HepG2 (cell line): Measurements from ENCODE around the gene C11orf86. TPM values are rescaled to one million over a fixed set of nuclear protein-coding genes. Genes with fewer than 3 reads are reported as not detected.

ENCODE experiments used
- ATAC-seq: fragments of 200-7000 bp; cut with Tn5 transposase; 3 replicates; pipeline ENCODE4 v1.9.1; 2020; ENCODE audit warnings: mild to moderate bottlenecking, moderate library complexity
- BruUV-seq: library from RNA; stranded (reverse); fragments of 400-500 nt; replicated peaks from 2 replicates; lab custom pipeline; 2021; lab: Mats Ljungman, UMichigan
- CTCF ChIA-PET: fragments of 300-600 bp; formaldehyde crosslinking; extraction: SDS; loops from one replicate; lab custom pipeline; 2021; ENCODE audit warnings: low total read pairs, inconsistent platforms, low intra/inter-chr PET ratio; lab: Yijun Ruan, JAX
- POLR2A ChIA-PET: fragments of 350-600 bp; sonication (Branson Sonifier 250); formaldehyde crosslinking; loops from one replicate; lab custom pipeline; 2020; ENCODE audit warnings: antibody characterized with exemption, inconsistent platforms; lab: Yijun Ruan, JAX
- DNase-seq: peaks from one replicate; pipeline ENCODE4 v3.0.0-alpha.2; 2015; ENCODE audit warnings: low spot score
- FAIRE-seq: peaks from 3 replicates; lab custom pipeline; 2011; peaks lifted over from hg19 to GRCh38; lab: Jason Lieb, UNC
- H2AFZ ChIP-seq: one replicate; pipeline ENCODE4 v1.6.1; 2011; ENCODE audit warnings: low read length, inconsistent platforms
- H3K27ac ChIP-seq: fragments of 300-600 bp; 3 replicates; pipeline ENCODE4 v1.8.0; 2011; ENCODE audit warnings: mixed run types, mild to moderate bottlenecking, mixed read lengths, low read length, inconsistent platforms; ENCODE audit not compliant: insufficient read depth; ENCODE audit errors: extremely low read length
- H3K27me3 ChIP-seq, 2 experiments: fragments of 200-600 bp in 1 of 2; 2 replicates in 1 of 2; 3 replicates in 1 of 2; pipeline versions ENCODE4 v1.6.0 to v1.8.0; 2011; ENCODE audit warnings: low read length in 2 of 2, mild to moderate bottlenecking in 2 of 2, moderate library complexity in 2 of 2, inconsistent platforms in 1 of 2; ENCODE audit not compliant: insufficient read depth in 2 of 2, control insufficient read depth in 1 of 2
- H3K36me3 ChIP-seq, 2 experiments: fragments of 200-600 bp in 1 of 2; replicated peaks in 1 of 2; 2 replicates in 1 of 2; 3 replicates in 1 of 2; pipeline versions ENCODE4 v1.5.1 to v1.8.0; 2011; ENCODE audit warnings: low read length in 2 of 2, inconsistent platforms in 1 of 2; ENCODE audit not compliant: insufficient read depth in 2 of 2, control insufficient read depth in 1 of 2
- H3K4me1 ChIP-seq: 2 replicates; pipeline ENCODE4 v1.5.1; 2012; ENCODE audit warnings: low read length, inconsistent platforms; ENCODE audit not compliant: insufficient read depth
- H3K4me2 ChIP-seq: 2 replicates; pipeline ENCODE4 v1.6.0; 2011; ENCODE audit warnings: low read depth, low read length, inconsistent platforms
- H3K4me3 ChIP-seq, 3 experiments: fragments of 200-600 bp in 1 of 3; sonication (generic), shearing (Covaris generic) in 1 of 3; replicated peaks in 1 of 3; 2 replicates each; pipeline ENCODE4 v1.5.1; 2011 to 2016; ENCODE audit warnings: low read length in 3 of 3, inconsistent platforms in 2 of 3, low read depth in 2 of 3, mild to moderate bottlenecking in 2 of 3, control low read depth in 1 of 3, mixed read lengths in 1 of 3; ENCODE audit not compliant: insufficient read depth in 1 of 3
- H3K79me2 ChIP-seq: one replicate; pipeline ENCODE4 v1.6.1; 2011; ENCODE audit warnings: low read length, inconsistent platforms; ENCODE audit not compliant: insufficient read depth
- H3K9ac ChIP-seq: 2 replicates; pipeline ENCODE4 v1.6.0; 2011; ENCODE audit warnings: mild to moderate bottlenecking, low read depth, low read length, inconsistent platforms; ENCODE audit not compliant: insufficient read depth
- H3K9me3 ChIP-seq: 2 replicates; pipeline ENCODE4 v1.5.1; 2012; ENCODE audit warnings: mild to moderate bottlenecking, low read length
- H4K20me1 ChIP-seq: 2 replicates; pipeline ENCODE4 v1.6.0; 2011; ENCODE audit warnings: inconsistent platforms, mild to moderate bottlenecking, low read length, moderate library complexity; ENCODE audit not compliant: insufficient read depth
- BRD4 ChIP-seq: sonication (generic); formaldehyde crosslinking; IDR thresholded peaks from 2 replicates; pipeline ENCODE4 v1.4.0; 2020; ENCODE audit warnings: missing genetic modification reagents
- BRF2 ChIP-seq: sonication (generic); formaldehyde crosslinking; IDR thresholded peaks from 2 replicates; pipeline ENCODE4 v1.8.1; 2022; ENCODE audit warnings: mild to moderate bottlenecking, missing genetic modification reagents
- CHCHD3 ChIP-seq: sonication (generic); formaldehyde crosslinking; IDR thresholded peaks from 2 replicates; pipeline ENCODE4 v1.8.0; 2022; ENCODE audit warnings: mild to moderate bottlenecking, missing genetic modification reagents, moderate library complexity
- FOXP1 ChIP-seq, 2 experiments: fragments of 450-650 bp in 1 of 2; IDR thresholded peaks; 2 replicates each; pipeline ENCODE4 v1.6.1; 2017 to 2018; ENCODE audit warnings: antibody characterized with exemption in 1 of 2
- JDP2 ChIP-seq: sonication (generic); formaldehyde crosslinking; IDR thresholded peaks from 2 replicates; pipeline ENCODE4 v1.8.1; 2022; ENCODE audit warnings: missing genetic modification reagents, borderline replicate concordance
- PAWR ChIP-seq: sonication (generic); formaldehyde crosslinking; IDR thresholded peaks from 2 replicates; pipeline ENCODE4 v1.4.0; 2020; ENCODE audit warnings: missing genetic modification reagents, mild to moderate bottlenecking, borderline replicate concordance
- RFX3 ChIP-seq: IDR thresholded peaks from 2 replicates; pipeline ENCODE4 v1.6.1; 2016; ENCODE audit warnings: missing biosample characterization, missing genetic modification reagents
- RFXAP ChIP-seq: sonication (generic); formaldehyde crosslinking; IDR thresholded peaks from 2 replicates; pipeline ENCODE4 v1.4.0; 2020; ENCODE audit warnings: missing genetic modification reagents, borderline replicate concordance
- SP140L ChIP-seq: sonication (generic); formaldehyde crosslinking; IDR thresholded peaks from 2 replicates; pipeline ENCODE4 v1.4.0; 2020; ENCODE audit warnings: missing genetic modification reagents, borderline replicate concordance
- SSRP1 ChIP-seq: IDR thresholded peaks from 2 replicates; pipeline ENCODE4 v1.6.1; 2016; ENCODE audit warnings: control low read depth
- THYN1 ChIP-seq: sonication (generic); formaldehyde crosslinking; IDR thresholded peaks from 2 replicates; pipeline ENCODE4 v1.8.1; 2023; ENCODE audit warnings: low read depth, mild to moderate bottlenecking, moderate library complexity, missing genetic modification reagents, borderline replicate concordance
- ZHX2 ChIP-seq, 2 experiments: sonication (generic) in 1 of 2; formaldehyde crosslinking in 1 of 2; IDR thresholded peaks; 2 replicates each; pipeline versions ENCODE4 v1.6.1 to v1.9.0; 2014 to 2022; ENCODE audit warnings: antibody characterized with exemption in 1 of 2, borderline replicate concordance in 1 of 2, inconsistent platforms in 1 of 2, low read depth in 1 of 2, missing genetic modification reagents in 1 of 2
- ZNF512 ChIP-seq: sonication (generic); formaldehyde crosslinking; IDR thresholded peaks from 2 replicates; pipeline ENCODE4 v1.4.0; 2020; ENCODE audit warnings: mild to moderate bottlenecking, missing genetic modification reagents
- ZNF558 ChIP-seq: sonication (generic); formaldehyde crosslinking; IDR thresholded peaks from 2 replicates; pipeline ENCODE4 v1.9.0; 2022; ENCODE audit warnings: mild to moderate bottlenecking, missing genetic modification reagents, borderline replicate concordance
- ZNF883 ChIP-seq: sonication (generic); formaldehyde crosslinking; IDR thresholded peaks from 2 replicates; pipeline ENCODE4 v1.5.1; 2020; ENCODE audit warnings: mild to moderate bottlenecking, missing genetic modification reagents; ENCODE audit errors: not compliant biosample characterization
- WGBS: methylation state at CpG from one replicate; pipeline ENCODE4 v1.1.6; 2017; ENCODE audit warnings: low lambda C conversion rate; 5-methylcytosine and 5-hydroxymethylcytosine counted together
- in situ Hi-C: cut with HindIII; loops from 2 replicates; pipeline ENCODE4 v1.10.0; 2017; ENCODE audit warnings: low pct_unique_long_range_greater_than_20kb; ENCODE audit not compliant: extremely low pct_ligation_motif_present
- intact Hi-C: fragments of 100-400 bp; cut with micrococcal nuclease; formaldehyde crosslinking; loops from one replicate; pipeline ENCODE4 v1.10.0; 2022; ENCODE audit not compliant: unreplicated experiment
- polyA plus RNA-seq, 8 experiments: library from polyadenylated mRNA; depleted of rRNA in 3 of 8; stranded (reverse) in 7 of 8; unstranded in 1 of 8; fragments of >200 nt; fragmentation: Illumina TruSeq in 4 of 8; extraction: Trizol in 4 of 8; gene quantifications; 2 replicates each; pipeline versions ENCODE4 v1.2.1 to v1.2.3, GENCODE V29; 2011 to 2016; ENCODE audit warnings: low read depth in 4 of 8, missing spikeins in 1 of 8, mixed read lengths in 1 of 8; ENCODE audit not compliant: insufficient read depth in 1 of 8
- total RNA-seq, 5 experiments: library from RNA; depleted of rRNA; stranded (reverse); fragments of >200 nt; fragmentation: Illumina TruSeq; extraction: Trizol; gene quantifications; 2 replicates each; pipeline ENCODE4 v1.2.3, GENCODE V29; 2016; ENCODE audit warnings: low read depth in 1 of 5

The C11orf86 gene
- total and polyA plus RNA-seq, 2 of the 13 experiments (the other 11 are each of a cell fraction or from before 2014, with no cell fraction given): 0.11 to 0.18 TPM

DNA sequence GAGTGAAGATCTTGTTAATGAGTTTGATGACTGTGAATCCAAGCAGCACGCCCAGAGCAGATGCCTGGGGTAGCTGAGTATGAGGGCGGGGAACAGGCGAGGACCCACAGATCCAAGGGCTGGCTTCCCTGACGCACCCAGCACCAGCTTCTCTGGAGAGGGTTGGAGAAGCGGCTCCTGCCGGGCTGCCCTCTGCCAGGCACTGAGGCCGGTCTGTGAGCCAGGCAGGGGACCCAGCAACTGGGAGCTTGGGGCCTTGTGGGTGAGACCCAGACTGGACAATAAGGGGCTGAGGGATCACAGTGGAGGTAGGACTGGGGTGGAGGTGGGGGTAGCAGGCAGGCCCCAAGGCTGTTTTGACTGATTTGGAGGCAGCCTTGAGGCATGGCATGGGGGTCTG lies 39.2 kb downstream of the C11orf86 start:
- TF ChIP-seq ZNF883 (CRISPR knock-in tag) (no peak), FOXP1 (IDR thresholded peaks at IDR 0.05) (no peak), FOXP1 (CRISPR knock-in tag; IDR thresholded peaks at IDR 0.05) (no peak), CHCHD3 (no peak), SP140L (CRISPR knock-in tag) (no peak), BRF2 (CRISPR knock-in tag) (no peak), PAWR (CRISPR knock-in tag) (no peak), THYN1 (CRISPR knock-in tag) (no peak), ZNF512 (CRISPR knock-in tag) (no peak), SSRP1 (CRISPR knock-in tag) (no peak), ZNF558 (CRISPR knock-in tag) (no peak), ZHX2 (IDR thresholded peaks at IDR 0.05; ENCODE audit: low read depth) (no peak), ZHX2 (CRISPR knock-in tag; IDR thresholded peaks at IDR 0.05; ENCODE audit: borderline replicate concordance) (no peak), RFX3 (CRISPR knock-in tag) (no peak), JDP2 (CRISPR knock-in tag) (no peak), RFXAP (CRISPR knock-in tag) (no peak), BRD4 (CRISPR knock-in tag) (no peak)
- TF ChIP-seq, all 625 proteins: peak for 0
- FAIRE-seq (no peak), DNase-seq (no peak), ATAC-seq (no peak)
- no peak overlapping the region for H3K4me2 ChIP-seq
- in situ Hi-C loops (no loop called here), intact Hi-C loops (no loop called here)
- ChIA-PET CTCF (no interaction called here), POLR2A (no interaction called here)
- no peaks in the 10 kb centered on the region for H3K79me2 ChIP-seq
- no peak overlapping the region for H2AFZ ChIP-seq
- H3K27ac ChIP-seq: no peak overlapping the region
- peaks cover 4 to 5% of the 10 kb centered on the region in 2 experiments; a peak in 3 of 5 replicates for H3K27me3 ChIP-seq
- no peak overlapping the region for H3K9ac ChIP-seq
- H3K4me1 ChIP-seq: peaks cover 15% of the 10 kb centered on the region
- H3K4me3 ChIP-seq: no peak overlapping the region
- H4K20me1 ChIP-seq: no peaks in the 10 kb centered on the region
- no TSS peak for BruUV-seq
- WGBS: 62% methylated on average over 5 of the region's 7 CpGs
- no peaks in the 10 kb centered on the region for H3K9me3 ChIP-seq
- no peaks in the 10 kb centered on the region for H3K36me3 ChIP-seq
